ENCODE measurements around the gene SLC17A1. TPM values are rescaled to one million over a fixed set of nuclear protein-coding genes. Genes with fewer than 3 reads are reported as not detected.

SLC17A1 gene
- polyA plus RNA-seq, result not detected

- Histone ChIP-seq H3K9me3 (ENCODE audit: control insufficient read depth in 2 of 2, insufficient read depth in 1 of 2, low read depth in 1 of 2, low read length in 1 of 2) (no peaks in the 10 kb centered on the region), H3K27ac (ENCODE audit: low read depth in 2 of 2, low read length in 1 of 2) (no peak within 1 kb of the TSS), H3K36me3 (ENCODE audit: control insufficient read depth in 2 of 2, insufficient read depth in 2 of 2, low read length in 1 of 2) (no peaks in the 10 kb centered on the region), H3K27me3 (ENCODE audit: control insufficient read depth in 1 of 2, insufficient read depth in 2 of 2, low read length in 2 of 2) (no peaks in the 10 kb centered on the region), H3K4me1 (ENCODE audit: control insufficient read depth in 2 of 2, insufficient read depth in 2 of 2, low read length in 1 of 2) (no peaks in the 10 kb centered on the region), H3K4me3 (ENCODE audit: low read depth in 1 of 2, low read length in 2 of 2) (no peak within 1 kb of the TSS)
- WGBS, 2 donors, result 54 to 57% methylated on average over 8 of the region's 8 CpGs
Measured at GRCh38 chr6:25831532-25832306, at the start of gene SLC17A1. Gene SLC17A1 (minus strand): TSS chr6:25832052. CDS start chr6:25830557, 1,495 bp downstream.

GRCh38 chr6:25880601-25881000 lies 48.7 kb upstream of the SLC17A1 start:
- Histone ChIP-seq H3K4me3 (ENCODE audit: low read depth in 1 of 2, low read length in 2 of 2) (no peak overlapping the region), H3K4me1 (ENCODE audit: control insufficient read depth in 2 of 2, insufficient read depth in 2 of 2, low read length in 1 of 2) (no peaks in the 10 kb centered on the region), H3K27me3 (ENCODE audit: control insufficient read depth in 1 of 2, insufficient read depth in 2 of 2, low read length in 2 of 2) (no peaks in the 10 kb centered on the region), H3K36me3 (ENCODE audit: control insufficient read depth in 2 of 2, insufficient read depth in 2 of 2, low read length in 1 of 2) (no peaks in the 10 kb centered on the region), H3K27ac (ENCODE audit: low read depth in 2 of 2, low read length in 1 of 2) (no peak overlapping the region), H3K9me3 (ENCODE audit: control insufficient read depth in 2 of 2, insufficient read depth in 1 of 2, low read depth in 1 of 2, low read length in 1 of 2) (no peaks in the 10 kb centered on the region)
- 87 to 89% methylated on average over 4 of the region's 4 CpGs for WGBS, 2 donors

GRCh38 chr6:25878721-25879322 lies 47.0 kb upstream of the SLC17A1 start:
- Histone ChIP-seq H3K36me3 (ENCODE audit: control insufficient read depth in 2 of 2, insufficient read depth in 2 of 2, low read length in 1 of 2) (no peaks in the 10 kb centered on the region), H3K9me3 (ENCODE audit: control insufficient read depth in 2 of 2, insufficient read depth in 1 of 2, low read depth in 1 of 2, low read length in 1 of 2) (no peaks in the 10 kb centered on the region)
- 96 to 97% methylated on average over 2 of the region's 2 CpGs for WGBS, 2 donors

GRCh38 chr6:25875926-25876602 lies 44.2 kb upstream of the SLC17A1 start:
- no peaks in the 10 kb centered on the region for H3K36me3 ChIP-seq (ENCODE audit: control insufficient read depth in 2 of 2, insufficient read depth in 2 of 2, low read length in 1 of 2)
- H3K27me3 ChIP-seq (ENCODE audit: control insufficient read depth in 1 of 2, insufficient read depth in 2 of 2, low read length in 2 of 2), result no peaks in the 10 kb centered on the region
- 83% methylated on average over 3 of the region's 3 CpGs for WGBS, 2 donors
- no peaks in the 10 kb centered on the region for H3K9me3 ChIP-seq (ENCODE audit: control insufficient read depth in 2 of 2, insufficient read depth in 1 of 2, low read depth in 1 of 2, low read length in 1 of 2)
- no peak overlapping the region for H3K4me3 ChIP-seq (ENCODE audit: low read depth in 1 of 2, low read length in 2 of 2)
- no peak overlapping the region for H3K27ac ChIP-seq (ENCODE audit: low read depth in 2 of 2, low read length in 1 of 2)
- H3K4me1 ChIP-seq (ENCODE audit: control insufficient read depth in 2 of 2, insufficient read depth in 2 of 2, low read length in 1 of 2), result no peaks in the 10 kb centered on the region

More at GRCh38 chr6:25878721-25879322, 47.0 kb upstream of the SLC17A1 start:
- no peaks in the 10 kb centered on the region for H3K27me3 ChIP-seq (ENCODE audit: control insufficient read depth in 1 of 2, insufficient read depth in 2 of 2, low read length in 2 of 2)
- H3K4me1 ChIP-seq (ENCODE audit: control insufficient read depth in 2 of 2, insufficient read depth in 2 of 2, low read length in 1 of 2), result no peaks in the 10 kb centered on the region
- no peak overlapping the region for H3K27ac ChIP-seq (ENCODE audit: low read depth in 2 of 2, low read length in 1 of 2)
- no peak overlapping the region for H3K4me3 ChIP-seq (ENCODE audit: low read depth in 1 of 2, low read length in 2 of 2)

GRCh38 chr6:25875563-25875905 lies 43.7 kb upstream of the SLC17A1 start:
- no peaks in the 10 kb centered on the region for H3K27me3 ChIP-seq (ENCODE audit: control insufficient read depth in 1 of 2, insufficient read depth in 2 of 2, low read length in 2 of 2)
- no peak overlapping the region for H3K4me3 ChIP-seq (ENCODE audit: low read depth in 1 of 2, low read length in 2 of 2)
- H3K9me3 ChIP-seq (ENCODE audit: control insufficient read depth in 2 of 2, insufficient read depth in 1 of 2, low read depth in 1 of 2, low read length in 1 of 2), result no peaks in the 10 kb centered on the region
- H3K27ac ChIP-seq (ENCODE audit: low read depth in 2 of 2, low read length in 1 of 2), result no peak overlapping the region
- no peaks in the 10 kb centered on the region for H3K36me3 ChIP-seq (ENCODE audit: control insufficient read depth in 2 of 2, insufficient read depth in 2 of 2, low read length in 1 of 2)
- no peaks in the 10 kb centered on the region for H3K4me1 ChIP-seq (ENCODE audit: control insufficient read depth in 2 of 2, insufficient read depth in 2 of 2, low read length in 1 of 2)
- 64 to 74% methylated on average over 3 of the region's 3 CpGs for WGBS, 2 donors

- WGBS, 2 donors, result 86 to 88% methylated on average over 3 of the region's 3 CpGs
- no peaks in the 10 kb centered on the region for H3K4me1 ChIP-seq (ENCODE audit: control insufficient read depth in 2 of 2, insufficient read depth in 2 of 2, low read length in 1 of 2)
- H3K27ac ChIP-seq (ENCODE audit: low read depth in 2 of 2, low read length in 1 of 2), result no peak overlapping the region
- no peaks in the 10 kb centered on the region for H3K9me3 ChIP-seq (ENCODE audit: control insufficient read depth in 2 of 2, insufficient read depth in 1 of 2, low read depth in 1 of 2, low read length in 1 of 2)
- no peaks in the 10 kb centered on the region for H3K27me3 ChIP-seq (ENCODE audit: control insufficient read depth in 1 of 2, insufficient read depth in 2 of 2, low read length in 2 of 2)
- no peak overlapping the region for H3K4me3 ChIP-seq (ENCODE audit: low read depth in 1 of 2, low read length in 2 of 2)
- H3K36me3 ChIP-seq (ENCODE audit: control insufficient read depth in 2 of 2, insufficient read depth in 2 of 2, low read length in 1 of 2), result no peaks in the 10 kb centered on the region
Measured at GRCh38 chr6:25874822-25875562, 43.1 kb upstream of the SLC17A1 start.

GRCh38 chr6:25874118-25874517 lies 42.3 kb upstream of the SLC17A1 start, which contains the start of gene SLC17A3:
Gene SLC17A3 (minus strand): TSS chr6:25874243. CDS start chr6:25868387, 5,856 bp downstream.
- WGBS, 2 donors, result 74 to 79% methylated on average over 3 of the region's 3 CpGs
- Histone ChIP-seq H3K4me3 (ENCODE audit: low read depth in 1 of 2, low read length in 2 of 2) (no peak within 1 kb of the TSS), H3K9me3 (ENCODE audit: control insufficient read depth in 2 of 2, insufficient read depth in 1 of 2, low read depth in 1 of 2, low read length in 1 of 2) (no peaks in the 10 kb centered on the region), H3K36me3 (ENCODE audit: control insufficient read depth in 2 of 2, insufficient read depth in 2 of 2, low read length in 1 of 2) (no peaks in the 10 kb centered on the region), H3K27ac (ENCODE audit: low read depth in 2 of 2, low read length in 1 of 2) (no peak within 1 kb of the TSS), H3K27me3 (ENCODE audit: control insufficient read depth in 1 of 2, insufficient read depth in 2 of 2, low read length in 2 of 2) (no peaks in the 10 kb centered on the region), H3K4me1 (ENCODE audit: control insufficient read depth in 2 of 2, insufficient read depth in 2 of 2, low read length in 1 of 2) (no peaks in the 10 kb centered on the region)

GRCh38 chr6:25872814-25873213 lies 41.0 kb upstream of the SLC17A1 start:
- H3K27ac ChIP-seq (ENCODE audit: low read depth in 2 of 2, low read length in 1 of 2), result no peak overlapping the region
- no peaks in the 10 kb centered on the region for H3K27me3 ChIP-seq (ENCODE audit: control insufficient read depth in 1 of 2, insufficient read depth in 2 of 2, low read length in 2 of 2)
- WGBS, 2 donors, result 89 to 96% methylated on average over 1 of the region's 1 CpG

GRCh38 chr6:25869840-25870239 lies 38.0 kb upstream of the SLC17A1 start:
- no peak overlapping the region for H3K4me3 ChIP-seq (ENCODE audit: low read depth in 1 of 2, low read length in 2 of 2)
- H3K36me3 ChIP-seq (ENCODE audit: control insufficient read depth in 2 of 2, insufficient read depth in 2 of 2, low read length in 1 of 2), result no peaks in the 10 kb centered on the region
- no peak overlapping the region for H3K27ac ChIP-seq (ENCODE audit: low read depth in 2 of 2, low read length in 1 of 2)
- no peaks in the 10 kb centered on the region for H3K4me1 ChIP-seq (ENCODE audit: control insufficient read depth in 2 of 2, insufficient read depth in 2 of 2, low read length in 1 of 2)
- H3K27me3 ChIP-seq (ENCODE audit: control insufficient read depth in 1 of 2, insufficient read depth in 2 of 2, low read length in 2 of 2), result no peaks in the 10 kb centered on the region
- WGBS, 2 donors, result 33 to 86% methylated on average over 1 of the region's 1 CpG
- H3K9me3 ChIP-seq (ENCODE audit: control insufficient read depth in 2 of 2, insufficient read depth in 1 of 2, low read depth in 1 of 2, low read length in 1 of 2), result no peaks in the 10 kb centered on the region

More at GRCh38 chr6:25872814-25873213, 41.0 kb upstream of the SLC17A1 start:
- Histone ChIP-seq H3K4me1 (ENCODE audit: control insufficient read depth in 2 of 2, insufficient read depth in 2 of 2, low read length in 1 of 2) (no peaks in the 10 kb centered on the region), H3K36me3 (ENCODE audit: control insufficient read depth in 2 of 2, insufficient read depth in 2 of 2, low read length in 1 of 2) (no peaks in the 10 kb centered on the region), H3K4me3 (ENCODE audit: low read depth in 1 of 2, low read length in 2 of 2) (no peak overlapping the region), H3K9me3 (ENCODE audit: control insufficient read depth in 2 of 2, insufficient read depth in 1 of 2, low read depth in 1 of 2, low read length in 1 of 2) (no peaks in the 10 kb centered on the region)
